Activated CD8-positive, alpha-beta T cell treated with anti-CD3 and anti-CD28 coated beads for 36 hours (primary cell): ENCODE results near the gene SPPL2C. TPM values are rescaled to one million over a fixed set of nuclear protein-coding genes. Genes with fewer than 3 reads are reported as not detected.

Experiments
- ATAC-seq: fragments of 200-7000 bp; cut with Tn5 transposase; one replicate; pipeline ENCODE4 v1.10.0; 2021; ENCODE audit warnings: mild to moderate bottlenecking, moderate library complexity
- CTCF ChIA-PET: fragments of 350-600 bp; sonication (Branson Sonifier 250); formaldehyde crosslinking; loops from one replicate; lab custom pipeline; 2021; ENCODE audit warnings: antibody characterized with exemption; lab: Charles Lee
- POLR2A ChIA-PET: fragments of 350-600 bp; sonication (Branson Sonifier 250); formaldehyde crosslinking; loops from one replicate; lab custom pipeline; 2021; ENCODE audit warnings: antibody characterized with exemption; lab: Charles Lee
- DNase-seq: peaks from one replicate; pipeline ENCODE4 v3.0.0-alpha.2; 2020
- H3K27ac Mint-ChIP-seq: one replicate; pipeline ENCODE4 v1.8.0; 2021; ENCODE audit warnings: mild to moderate bottlenecking, mixed read lengths
- H3K27me3 Mint-ChIP-seq: one replicate; pipeline ENCODE4 v1.8.0; 2021; ENCODE audit warnings: mixed read lengths
- H3K36me3 Mint-ChIP-seq: one replicate; pipeline ENCODE4 v1.8.0; 2021; ENCODE audit warnings: low read depth, mixed read lengths
- H3K4me1 Mint-ChIP-seq: one replicate; pipeline ENCODE4 v1.8.0; 2021; ENCODE audit warnings: low read depth, mixed read lengths
- H3K4me3 Mint-ChIP-seq: one replicate; pipeline ENCODE4 v1.8.0; 2021; ENCODE audit warnings: mild to moderate bottlenecking, moderate library complexity, mixed read lengths
- H3K9me3 Mint-ChIP-seq: one replicate; pipeline ENCODE4 v1.8.0; 2021; ENCODE audit warnings: mixed read lengths
- CTCF ChIP-seq: fragments of 200-600 bp; IDR thresholded peaks from one replicate; pipeline ENCODE4 v1.8.0; 2022; ENCODE audit warnings: antibody characterized with exemption, mild to moderate bottlenecking
- intact Hi-C: fragments of 100-400 bp; cut with micrococcal nuclease; formaldehyde crosslinking; loops from one replicate; pipeline ENCODE4 v1.10.0; 2022
- total RNA-seq, 2 experiments: library from RNA; stranded (reverse); gene quantifications; one replicate each; pipeline ENCODE4 v1.2.3, GENCODE V29; 2021

The SPPL2C gene
- total RNA-seq, 2 experiments from 2014 or later = not detected

GRCh38 chr17:45845376-45846185 is 900 bp downstream of the SPPL2C start:
- no peak for TF ChIP-seq CTCF
- Mint-ChIP-seq H3K9me3 (no peaks in the 10 kb centered on the region), H3K4me3 (no peak overlapping the region), H3K27ac (no peak overlapping the region), H3K4me1 (no peaks in the 10 kb centered on the region), H3K27me3 (no peaks in the 10 kb centered on the region), H3K36me3 (no peaks in the 10 kb centered on the region)
- POLR2A ChIA-PET = no interaction called here
- ATAC-seq (no peak), DNase-seq (no peak)
- intact Hi-C loops = no loop called here
- CTCF ChIA-PET = no interaction called here

- Mint-ChIP-seq H3K4me1 (no peaks in the 10 kb centered on the region), H3K27ac (no peak overlapping the region), H3K27me3 (peaks cover 3% of the 10 kb centered on the region), H3K36me3 (no peaks in the 10 kb centered on the region), H3K4me3 (no peak overlapping the region), H3K9me3 (no peaks in the 10 kb centered on the region)
- ATAC-seq (no peak), DNase-seq (no peak)
- no peak for TF ChIP-seq CTCF
- ChIA-PET POLR2A (no interaction called here), CTCF (no interaction called here)
- intact Hi-C loops = no loop called here
These were observed 1.5 kb downstream of the SPPL2C start for GRCh38 chr17:45846223-45846622.

- intact Hi-C loops = no loop called here
- TF ChIP-seq CTCF = no peak
- Mint-ChIP-seq H3K4me1 (no peaks in the 10 kb centered on the region), H3K9me3 (no peaks in the 10 kb centered on the region), H3K27me3 (peaks cover 3% of the 10 kb centered on the region), H3K27ac (no peak overlapping the region), H3K36me3 (no peaks in the 10 kb centered on the region), H3K4me3 (no peak overlapping the region)
- ATAC-seq = no peak
- CTCF ChIA-PET = no interaction called here
- POLR2A ChIA-PET = no interaction called here
- DNase-seq = no peak
These were observed 2.0 kb downstream of the SPPL2C start for GRCh38 chr17:45846646-45847045.

- H3K27ac Mint-ChIP-seq = no peak overlapping the region
- H3K4me1 Mint-ChIP-seq = no peaks in the 10 kb centered on the region
- ChIA-PET POLR2A (no interaction called here), CTCF (no interaction called here)
- DNase-seq (no peak), ATAC-seq (no peak)
- H3K36me3 Mint-ChIP-seq = no peaks in the 10 kb centered on the region
- intact Hi-C loops = no loop called here
- no peak for TF ChIP-seq CTCF
- no peaks in the 10 kb centered on the region for H3K9me3 Mint-ChIP-seq
- H3K4me3 Mint-ChIP-seq = no peak overlapping the region
- peaks cover 4% of the 10 kb centered on the region for H3K27me3 Mint-ChIP-seq
These were observed 2.4 kb downstream of the SPPL2C start for GRCh38 chr17:45847101-45847500.

- peaks cover 10% of the 10 kb centered on the region for H3K27me3 Mint-ChIP-seq
These were observed 3.1 kb downstream of the SPPL2C start for GRCh38 chr17:45847747-45848146.

More at GRCh38 chr17:45847747-45848146, 3.1 kb downstream of the SPPL2C start:
- Mint-ChIP-seq H3K27ac (no peak overlapping the region), H3K9me3 (no peaks in the 10 kb centered on the region), H3K36me3 (no peaks in the 10 kb centered on the region), H3K4me3 (no peak overlapping the region), H3K4me1 (peaks cover 5% of the 10 kb centered on the region)
- ChIA-PET CTCF (no interaction called here), POLR2A (no interaction called here)
- no peak for TF ChIP-seq CTCF
- DNase-seq (no peak), ATAC-seq (no peak)
- intact Hi-C loops = no loop called here
